Activated CD8-positive, alpha-beta memory T cell treated with anti-CD3 and anti-CD28 coated beads for 1 hour (primary cell): Measurements from ENCODE around the gene TAP2.
A peak's percentile ranks its signal among the peaks of the same experiment; 100 is the strongest.
"Not testable (repeated sequence)": the region's sequence is repeated elsewhere in the genome, so short reads cannot be mapped to it uniquely, and the experiment has no call there.

Source experiments
- DNase-seq, 2 donors: peaks; one replicate each; pipeline ENCODE4 v3.0.0-alpha.2; 2020; ENCODE audit warnings: low read depth in 1 of 2; ENCODE audit errors: extremely low read depth in 1 of 2

Gene TAP2

DNA sequence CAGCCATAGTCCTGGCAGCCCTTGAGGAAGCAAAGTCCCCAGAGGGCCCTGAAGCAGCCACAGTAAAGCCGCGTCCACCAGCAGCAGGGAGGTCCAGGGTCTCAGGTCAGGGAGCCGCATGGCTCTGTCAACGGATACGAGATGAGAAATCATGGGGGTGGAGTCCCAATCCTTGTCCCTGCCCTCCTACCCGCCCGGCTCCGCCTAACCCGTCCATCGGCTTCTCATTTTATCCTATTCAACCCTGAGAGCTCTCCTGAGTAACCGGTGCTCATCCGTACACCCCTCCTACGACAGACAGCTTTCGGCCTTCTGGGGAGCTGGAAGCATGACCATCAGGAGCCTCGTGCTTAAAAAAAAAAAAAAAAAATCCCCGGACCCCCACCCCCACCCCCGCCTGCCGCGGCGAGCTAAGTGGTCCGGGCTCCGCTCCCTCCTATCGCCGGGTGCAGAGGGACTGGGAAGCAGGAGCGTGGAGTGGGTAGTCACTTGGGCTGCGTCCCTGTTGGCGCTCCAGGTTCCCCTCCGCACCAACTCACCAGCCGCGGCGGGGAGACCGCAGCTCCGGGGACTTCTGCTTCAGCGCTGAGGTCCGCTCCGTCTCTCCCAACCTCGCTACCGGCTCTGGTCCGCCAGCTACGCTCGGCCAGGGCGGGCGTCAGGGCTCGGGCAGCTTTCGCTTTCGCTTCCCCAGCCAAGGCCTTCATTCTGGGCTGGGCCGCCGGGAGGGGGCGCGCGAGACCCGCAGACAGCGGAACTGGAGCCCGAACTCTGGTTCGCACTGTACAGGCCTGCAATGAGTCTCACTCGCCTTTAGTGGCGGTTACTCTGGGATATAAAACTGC is at the start of gene TAP2:
Gene TAP2 (minus strand): TSS at position 626 of the 845 bp plus-strand sequence. CDS start 506 bp downstream, at position 120.
- peak; percentile 93 to 99 for DNase-seq

DNA sequence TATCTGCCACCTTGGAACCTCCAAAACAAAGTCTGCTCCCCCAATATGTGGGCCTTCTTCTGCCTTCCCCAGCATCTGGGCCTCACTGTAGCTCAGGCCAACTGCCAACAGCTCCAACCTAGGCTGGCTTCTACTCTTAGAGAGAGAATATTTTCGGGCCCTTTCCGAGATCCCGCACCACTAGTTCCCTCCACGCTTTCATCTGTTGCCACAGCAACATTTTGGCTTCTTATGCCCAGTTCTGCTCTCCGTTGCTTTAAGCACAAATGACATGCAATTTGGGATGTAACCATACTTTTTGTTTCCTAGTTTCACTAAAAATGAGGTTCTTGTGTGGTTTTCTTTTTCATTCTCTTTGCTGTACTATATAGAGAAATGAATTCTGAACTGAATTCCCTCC is 49.1 kb upstream of the TAP2 start:
- no peak for DNase-seq

- no peak for DNase-seq
Measured at GRCh38 chr6:32886681-32887383, 48.3 kb upstream of the TAP2 start.

DNA sequence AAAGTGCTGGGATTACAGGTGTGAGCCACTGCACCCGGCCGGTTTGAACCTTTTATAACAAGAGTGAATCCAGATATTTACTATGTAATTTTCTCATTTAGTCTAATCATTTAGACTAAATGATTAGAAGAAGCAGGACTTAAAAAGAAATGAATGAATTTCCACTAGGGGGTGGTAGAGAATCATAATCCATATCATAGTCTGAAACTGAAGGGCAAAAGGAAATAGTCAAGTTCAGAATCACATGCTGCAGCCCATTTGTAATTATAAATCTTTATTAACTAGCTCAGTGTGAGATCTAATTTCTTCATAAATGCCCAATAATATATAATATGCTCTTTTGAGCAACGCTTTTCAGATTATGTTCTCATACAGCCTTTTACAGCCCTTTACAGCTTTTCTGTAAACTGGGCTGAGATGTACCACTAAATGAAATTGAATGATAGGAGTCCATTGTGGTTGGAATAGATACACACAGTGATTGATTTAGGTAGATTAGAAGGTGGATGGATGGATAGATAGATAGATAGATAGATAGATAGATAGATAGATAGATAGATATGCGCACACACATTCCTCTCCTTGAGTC is 47.3 kb upstream of the TAP2 start:
- no peak for DNase-seq

GRCh38 chr6:32883789-32884188 is 45.2 kb upstream of the TAP2 start:
- no peak for DNase-seq

- no peak for DNase-seq
Measured at GRCh38 chr6:32882879-32883250, 44.3 kb upstream of the TAP2 start.

DNA sequence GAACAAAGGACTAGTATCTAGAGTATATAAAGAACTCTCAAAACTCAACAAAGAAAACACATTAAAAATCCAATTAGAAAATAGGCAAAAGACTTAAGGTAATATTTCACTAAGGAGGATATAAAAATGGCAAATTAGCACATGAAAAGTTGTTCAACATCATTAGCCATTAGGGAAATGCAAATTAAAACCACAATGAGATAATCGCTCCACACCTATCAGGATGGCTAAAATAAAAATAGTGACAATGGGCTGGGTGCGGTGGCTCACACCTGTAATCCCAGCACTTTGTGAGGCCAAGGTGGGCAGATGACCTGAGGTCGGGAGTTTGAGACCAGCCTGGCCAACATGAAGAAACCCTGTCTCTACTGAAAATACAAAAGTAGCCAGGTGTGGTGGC is 42.4 kb upstream of the TAP2 start:
- DNase-seq = not testable (repeated sequence)

DNA sequence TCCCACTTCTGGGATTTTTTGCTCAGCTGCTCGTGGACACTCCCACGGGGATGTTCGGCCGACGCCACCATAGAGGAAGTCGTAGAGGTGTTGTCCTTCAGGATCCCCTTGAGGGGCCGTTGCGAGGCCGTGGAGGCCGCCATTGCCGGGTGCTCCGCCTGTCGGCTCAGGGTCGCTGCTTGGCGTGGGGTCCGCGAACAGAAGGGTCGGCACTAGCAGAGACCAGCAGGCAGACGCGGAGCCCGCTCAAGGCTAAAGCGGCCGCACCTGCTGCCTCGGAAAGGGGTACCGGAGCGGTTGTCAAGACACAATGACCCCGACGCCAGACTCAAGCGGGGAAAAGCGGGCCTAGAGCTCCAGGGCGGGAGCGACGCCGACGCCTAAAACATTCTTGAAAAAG is 41.2 kb upstream of the TAP2 start:
- DNase-seq = no peak

GRCh38 chr6:32876603-32877002 is 38.1 kb upstream of the TAP2 start:
- no peak for DNase-seq

DNA sequence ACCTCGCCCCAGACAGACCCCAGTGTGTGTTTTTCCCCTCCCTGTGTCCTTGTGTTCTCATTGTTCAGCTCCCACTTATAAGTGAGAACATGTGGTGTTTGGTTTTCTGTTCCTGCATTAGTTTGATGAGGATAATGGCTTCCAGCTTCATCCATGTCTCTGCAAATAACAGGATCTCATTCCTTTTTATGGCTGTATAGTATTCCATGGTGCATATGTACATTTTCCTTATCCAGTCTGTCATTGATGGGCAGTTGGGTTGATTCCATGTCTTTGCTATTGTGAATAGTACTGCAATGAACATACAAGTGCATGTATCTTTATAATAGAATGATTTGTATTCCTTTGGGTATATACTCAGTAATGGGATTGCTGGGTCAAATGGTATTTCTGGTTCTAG is 35.4 kb upstream of the TAP2 start:
- DNase-seq = not testable (repeated sequence)

- peak; percentile 76 to 78 for DNase-seq
Measured at GRCh38 chr6:32868257-32868788, 29.8 kb upstream of the TAP2 start.

DNA sequence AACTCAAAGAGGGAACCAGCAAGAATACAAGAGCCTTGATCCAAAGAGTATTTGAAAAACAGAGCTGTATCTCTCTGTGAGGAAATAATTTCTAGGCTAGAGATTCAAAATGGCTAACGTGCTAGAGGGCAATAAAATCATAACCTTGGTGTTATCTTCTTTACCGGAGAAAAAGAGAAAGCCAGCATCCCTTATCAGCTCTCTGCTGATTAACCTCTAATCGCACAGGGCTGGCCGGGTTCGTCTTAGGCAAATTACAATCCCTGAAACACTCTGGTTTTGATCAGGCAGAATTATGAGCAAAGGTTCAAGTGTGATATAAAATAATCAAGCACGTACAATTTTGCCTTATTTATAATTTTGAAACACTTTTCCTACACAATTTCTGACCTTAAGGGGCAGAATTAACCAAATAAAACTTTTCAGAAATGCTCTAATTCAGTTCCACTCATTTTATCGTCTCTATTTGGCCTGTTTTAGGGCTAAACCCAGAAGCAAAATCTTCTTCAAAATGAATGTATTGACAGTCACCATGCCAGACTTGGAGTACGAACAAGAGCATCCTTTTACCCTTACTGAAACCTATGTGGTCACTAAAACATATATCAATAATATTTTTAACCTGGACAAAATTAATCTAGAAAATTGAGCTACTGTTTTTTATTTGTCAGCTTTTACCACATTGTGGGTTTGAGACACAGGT is 29.2 kb upstream of the TAP2 start:
- no peak for DNase-seq

- no peak for DNase-seq
Measured at GRCh38 chr6:32867022-32867477, 28.5 kb upstream of the TAP2 start.

DNA sequence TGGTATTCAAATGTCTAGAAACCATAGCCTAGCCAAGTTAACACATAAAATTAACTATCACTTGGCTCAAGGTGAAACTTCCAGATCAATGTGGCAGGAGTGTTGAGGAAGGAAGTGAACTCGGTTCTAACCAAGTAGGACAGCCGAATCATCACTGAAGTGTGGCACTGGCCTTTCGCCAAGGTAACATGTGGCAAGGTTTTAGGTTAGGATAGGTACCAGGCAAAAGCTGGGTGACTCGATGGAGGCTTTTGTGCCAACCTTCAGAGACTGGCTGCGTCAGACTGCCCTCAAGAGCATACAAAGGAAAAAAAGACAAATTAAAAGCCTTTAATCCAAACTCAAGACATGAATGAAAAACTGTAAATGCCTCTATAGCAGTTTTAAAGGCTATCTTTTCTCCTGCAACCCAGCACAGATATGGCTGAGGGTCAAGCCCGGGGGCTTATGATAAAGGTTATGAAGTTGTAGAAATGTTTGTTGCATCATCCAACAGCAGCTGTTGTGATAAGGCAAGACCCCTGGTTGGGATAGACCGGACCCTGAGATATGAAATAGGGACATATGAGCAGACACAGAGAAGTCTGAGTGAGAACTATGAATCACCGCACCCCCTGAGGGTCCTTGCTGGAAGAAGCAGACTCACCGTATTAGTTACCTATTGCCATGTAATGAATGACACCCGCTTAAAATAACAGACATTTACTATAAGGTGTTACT is 27.3 kb upstream of the TAP2 start:
- DNase-seq = no peak

GRCh38 chr6:32862725-32863124 is 24.2 kb upstream of the TAP2 start:
- DNase-seq = no peak

DNA sequence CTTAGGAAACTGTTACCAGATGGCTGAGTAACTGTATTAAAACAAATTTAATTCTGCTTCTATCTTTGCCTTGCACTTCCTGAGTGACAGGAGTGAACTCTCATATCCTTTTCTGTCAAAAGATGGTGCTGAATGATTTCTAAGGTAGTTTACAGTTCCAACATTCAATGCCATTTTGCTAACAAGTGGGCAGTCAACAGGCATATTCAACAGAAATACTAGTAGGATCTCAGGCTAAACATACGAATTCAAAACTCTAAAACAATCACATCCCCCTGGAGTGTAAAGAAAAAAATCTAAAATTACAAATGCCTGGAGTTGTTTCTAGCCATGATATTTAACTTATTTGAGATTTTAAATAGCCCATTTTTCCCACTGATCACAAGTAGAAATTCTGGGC is 22.1 kb upstream of the TAP2 start:
- DNase-seq = no peak

- no peak for DNase-seq
Measured at GRCh38 chr6:32858194-32858593, 19.7 kb upstream of the TAP2 start.

DNA sequence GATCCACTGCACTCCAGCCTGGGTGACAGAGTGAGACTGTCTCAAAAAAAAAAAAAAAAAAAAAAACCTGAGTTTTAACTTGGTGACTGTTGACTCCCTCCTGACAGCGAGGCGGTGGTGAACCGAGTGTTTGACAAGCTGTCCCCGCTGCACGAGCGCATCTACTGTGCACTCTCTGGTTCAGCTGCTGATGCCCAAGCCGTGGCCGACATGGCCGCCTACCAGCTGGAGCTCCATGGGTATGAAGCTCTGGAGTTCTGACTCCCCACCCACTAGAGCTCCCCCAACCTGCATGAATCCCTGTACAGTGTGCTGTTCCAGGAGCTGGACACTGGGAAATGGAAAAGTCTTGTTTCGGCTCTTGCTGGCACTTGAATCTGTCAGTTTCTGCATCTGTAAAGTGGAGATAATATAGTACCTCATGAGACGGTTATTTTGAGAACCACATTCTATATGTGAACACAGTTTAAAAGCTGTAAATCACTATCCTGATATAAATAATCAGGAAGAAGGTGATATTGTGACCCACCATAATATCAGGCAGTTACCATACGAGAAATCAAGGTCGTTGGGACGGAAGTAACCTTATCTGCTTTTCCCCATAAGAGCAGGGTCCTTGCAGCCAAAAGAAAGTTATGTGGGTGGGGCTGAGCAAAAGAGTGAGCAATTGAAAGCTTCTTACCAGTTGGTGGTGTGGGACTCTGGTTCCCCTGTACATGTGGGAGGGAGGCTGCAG is 18.8 kb upstream of the TAP2 start:
- DNase-seq = no peak

- no peak for DNase-seq
Measured at GRCh38 chr6:32855467-32856174, 17.1 kb upstream of the TAP2 start.
